Activated CD4-positive, alpha-beta T cell treated with anti-CD3 and anti-CD28 coated beads, Interleukin-2, amount 50 U/mL, for 16 hours (primary cell): Measurements from ENCODE around the gene BLOC1S5.

ENCODE experiments used
- DNase-seq: peaks from one replicate; pipeline ENCODE4 v3.0.0-alpha.2; 2020

BLOC1S5 gene

GRCh38 chr6:8063761-8064637, at the start of gene BLOC1S5:
Gene BLOC1S5, minus strand, starts transcription at chr6:8064389. Its CDS starts 13 bp downstream, at chr6:8064376.
- peak; percentile 97 for DNase-seq

- no peak for DNase-seq
These were observed 49.0 kb upstream of the BLOC1S5 start for GRCh38 chr6:8113131-8113654.

GRCh38 chr6:8110725-8111124, 46.5 kb upstream of the BLOC1S5 start:
- no peak for DNase-seq

GRCh38 chr6:8110117-8110721, 46.0 kb upstream of the BLOC1S5 start:
- no peak for DNase-seq

GRCh38 chr6:8108759-8109539, 44.8 kb upstream of the BLOC1S5 start:
- DNase-seq = no peak

- no peak for DNase-seq
These were observed 44.0 kb upstream of the BLOC1S5 start for GRCh38 chr6:8108031-8108660.

- DNase-seq = no peak
These were observed 41.6 kb upstream of the BLOC1S5 start for GRCh38 chr6:8105791-8106190.

- DNase-seq = no peak
These were observed 39.5 kb upstream of the BLOC1S5 start for GRCh38 chr6:8103726-8104125.

GRCh38 chr6:8102122-8102958, 38.2 kb upstream of the BLOC1S5 start, which contains the start of gene EEF1E1:
Gene EEF1E1, minus strand, starts transcription at chr6:8102548. Its CDS starts 27 bp downstream, at chr6:8102521.
- DNase-seq = peak; percentile 98

- no peak for DNase-seq
These were observed 36.1 kb upstream of the BLOC1S5 start for GRCh38 chr6:8100159-8100854.

- DNase-seq = no peak
These were observed 26.5 kb upstream of the BLOC1S5 start for GRCh38 chr6:8090650-8091049.

- DNase-seq = no peak
These were observed 24.7 kb upstream of the BLOC1S5 start for GRCh38 chr6:8088886-8089285.

GRCh38 chr6:8087870-8088754, 23.9 kb upstream of the BLOC1S5 start:
- no peak for DNase-seq

GRCh38 chr6:8086755-8087306, 22.6 kb upstream of the BLOC1S5 start:
- DNase-seq = peak; percentile 59

- DNase-seq = no peak
These were observed 20.9 kb upstream of the BLOC1S5 start for GRCh38 chr6:8085053-8085511.

- DNase-seq = no peak
These were observed 20.4 kb upstream of the BLOC1S5 start for GRCh38 chr6:8084586-8084985.

GRCh38 chr6:8082954-8083858, 19.0 kb upstream of the BLOC1S5 start:
- peak; percentile 24 for DNase-seq

GRCh38 chr6:8082572-8082953, 18.4 kb upstream of the BLOC1S5 start:
- no peak for DNase-seq
